Gastroesophageal sphincter (tissue), 3 donors: ENCODE data around the gene TRPM6.

Experiments
- POLR2AphosphoS5 ChIP-seq: sonication (generic); formaldehyde crosslinking; IDR thresholded peaks from one replicate; pipeline ENCODE4 v1.6.1; 2017; ENCODE audit warnings: antibody characterized with exemption
- TF ChIP-seq, protein P1 (sequence below), 4 experiments: fragments of 200-600 bp in 2 of 4; fragments of 450-650 bp in 2 of 4; sonication (generic) in 1 of 4; IDR thresholded peaks; one replicate each; pipeline ENCODE4 v1.5.1; 2017 to 2019; ENCODE audit warnings: antibody characterized with exemption in 4 of 4, mild to moderate bottlenecking in 2 of 4, moderate library complexity in 2 of 4

GRCh38 chr9:74771672-74772071 lies 116.0 kb downstream of the TRPM6 start:
- TF ChIP-seq POLR2AphosphoS5, result no peak
- TF ChIP-seq, protein P1, sequence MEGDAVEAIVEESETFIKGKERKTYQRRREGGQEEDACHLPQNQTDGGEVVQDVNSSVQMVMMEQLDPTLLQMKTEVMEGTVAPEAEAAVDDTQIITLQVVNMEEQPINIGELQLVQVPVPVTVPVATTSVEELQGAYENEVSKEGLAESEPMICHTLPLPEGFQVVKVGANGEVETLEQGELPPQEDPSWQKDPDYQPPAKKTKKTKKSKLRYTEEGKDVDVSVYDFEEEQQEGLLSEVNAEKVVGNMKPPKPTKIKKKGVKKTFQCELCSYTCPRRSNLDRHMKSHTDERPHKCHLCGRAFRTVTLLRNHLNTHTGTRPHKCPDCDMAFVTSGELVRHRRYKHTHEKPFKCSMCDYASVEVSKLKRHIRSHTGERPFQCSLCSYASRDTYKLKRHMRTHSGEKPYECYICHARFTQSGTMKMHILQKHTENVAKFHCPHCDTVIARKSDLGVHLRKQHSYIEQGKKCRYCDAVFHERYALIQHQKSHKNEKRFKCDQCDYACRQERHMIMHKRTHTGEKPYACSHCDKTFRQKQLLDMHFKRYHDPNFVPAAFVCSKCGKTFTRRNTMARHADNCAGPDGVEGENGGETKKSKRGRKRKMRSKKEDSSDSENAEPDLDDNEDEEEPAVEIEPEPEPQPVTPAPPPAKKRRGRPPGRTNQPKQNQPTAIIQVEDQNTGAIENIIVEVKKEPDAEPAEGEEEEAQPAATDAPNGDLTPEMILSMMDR (IDR thresholded peaks at IDR 0.05), result no peak
